Measurements from ENCODE around the gene SYPL2.
"Not testable (repeated sequence)": the region's sequence is repeated elsewhere in the genome, so short reads cannot be mapped to it uniquely, and the experiment has no call there.

Gene SYPL2

GRCh38 chr1:109466452-109467300 lies at the start of gene SYPL2:
Gene SYPL2, plus strand, starts transcription at chr1:109466546. Its CDS starts 298 bp downstream, at chr1:109466844.
- peak; percentile 44 for DNase-seq

- DNase-seq: no peak
Measured at GRCh38 chr1:109423498-109423897, 42.8 kb upstream of the SYPL2 start.

- peak; percentile 61 for DNase-seq
Measured at GRCh38 chr1:109425391-109426280, 40.7 kb upstream of the SYPL2 start.

- DNase-seq: peak; percentile 93
Measured at GRCh38 chr1:109426281-109427170, 39.8 kb upstream of the SYPL2 start, which contains the start of gene PSMA5. Gene PSMA5, minus strand, starts transcription at chr1:109426448. Its CDS starts 118 bp downstream, at chr1:109426330.

GRCh38 chr1:109427171-109427467 lies 39.2 kb upstream of the SYPL2 start:
- DNase-seq: no peak

- DNase-seq: no peak
Measured at GRCh38 chr1:109432336-109432735, 34.0 kb upstream of the SYPL2 start.

- no peak for DNase-seq
Measured at GRCh38 chr1:109433322-109433721, 33.0 kb upstream of the SYPL2 start.

GRCh38 chr1:109434484-109434883 lies 31.9 kb upstream of the SYPL2 start:
- no peak for DNase-seq

- no peak for DNase-seq
Measured at GRCh38 chr1:109438798-109439297, 27.5 kb upstream of the SYPL2 start.

GRCh38 chr1:109441069-109441468 lies 25.3 kb upstream of the SYPL2 start:
- no peak for DNase-seq

GRCh38 chr1:109443476-109443875 lies 22.9 kb upstream of the SYPL2 start:
- DNase-seq: no peak

GRCh38 chr1:109444346-109444745 lies 22.0 kb upstream of the SYPL2 start:
- no peak for DNase-seq

- DNase-seq: not testable (repeated sequence)
Measured at GRCh38 chr1:109445949-109446695, 20.2 kb upstream of the SYPL2 start.

- DNase-seq: no peak
Measured at GRCh38 chr1:109447524-109447923, 18.8 kb upstream of the SYPL2 start.

GRCh38 chr1:109454497-109455133 lies 11.7 kb upstream of the SYPL2 start:
- no peak for DNase-seq

GRCh38 chr1:109457819-109458218 lies 8.5 kb upstream of the SYPL2 start:
- no peak for DNase-seq

- DNase-seq: no peak
Measured at GRCh38 chr1:109466125-109466451, 258 bp upstream of the SYPL2 start.

GRCh38 chr1:109467301-109467777 lies 993 bp downstream of the SYPL2 start:
- no peak for DNase-seq

- DNase-seq: no peak
Measured at GRCh38 chr1:109468061-109468460, 1.7 kb downstream of the SYPL2 start.

GRCh38 chr1:109468903-109469302 lies 2.6 kb downstream of the SYPL2 start:
- DNase-seq: no peak

- DNase-seq: no peak
Measured at GRCh38 chr1:109470245-109470644, 3.9 kb downstream of the SYPL2 start.
